HepG2 (cell line): Measurements from ENCODE around the gene FANCE. TPM values are rescaled to one million over a fixed set of nuclear protein-coding genes. Genes with fewer than 3 reads are reported as not detected.
A peak's percentile ranks its signal among the peaks of the same experiment; 100 is the strongest.

Source experiments
- ETV6 ChIP-seq: sonication (generic); formaldehyde crosslinking; conservative IDR thresholded peaks from 2 replicates; pipeline ENCODE4 v1.4.0; 2020; ENCODE audit warnings: missing genetic modification reagents
- LCORL ChIP-seq, 2 experiments: fragments of 450-650 bp in 1 of 2; sonication (generic) in 1 of 2; formaldehyde crosslinking in 1 of 2; IDR thresholded peaks; 2 replicates each; pipeline versions ENCODE4 v1.5.0 to v1.6.1; 2017 to 2020; ENCODE audit warnings: antibody characterized with exemption in 1 of 2, missing genetic modification reagents in 1 of 2
- ONECUT2 ChIP-seq: sonication (generic); formaldehyde crosslinking; IDR thresholded peaks from 2 replicates; pipeline ENCODE4 v1.4.0; 2020; ENCODE audit warnings: missing genetic modification reagents
- PAF1 ChIP-seq: IDR thresholded peaks from 2 replicates; pipeline ENCODE4 v1.6.1; 2016; ENCODE audit warnings: missing genetic modification reagents, missing compliant biosample characterization
- RAD21 ChIP-seq: fragments of 450-650 bp; formaldehyde crosslinking; IDR thresholded peaks from 2 replicates; pipeline ENCODE4 v1.5.0; 2020; ENCODE audit warnings: mild to moderate bottlenecking
- RARA ChIP-seq: IDR thresholded peaks from 2 replicates; pipeline ENCODE4 v1.6.1; 2016; ENCODE audit warnings: missing genetic modification reagents, missing compliant biosample characterization
- TEAD2 ChIP-seq: sonication (generic); formaldehyde crosslinking; IDR thresholded peaks from 2 replicates; pipeline ENCODE4 v1.9.0; 2021; ENCODE audit warnings: missing genetic modification reagents
- TP53 ChIP-seq: sonication (generic); formaldehyde crosslinking; conservative IDR thresholded peaks from 2 replicates; pipeline ENCODE4 v1.4.0; 2020; ENCODE audit warnings: missing genetic modification reagents
- YY1 ChIP-seq: IDR thresholded peaks from 2 replicates; pipeline ENCODE4 v1.6.1; 2011; ENCODE audit warnings: low read length, low read depth, moderate library complexity, mild to moderate bottlenecking; ENCODE audit not compliant: insufficient read depth, insufficient replicate concordance
- ZFP90 ChIP-seq: sonication (generic); formaldehyde crosslinking; IDR thresholded peaks from 2 replicates; pipeline ENCODE4 v1.8.0; 2022; ENCODE audit warnings: missing genetic modification reagents, mild to moderate bottlenecking, inconsistent platforms, borderline replicate concordance
- polyA plus RNA-seq, 8 experiments: library from polyadenylated mRNA; depleted of rRNA in 3 of 8; stranded (reverse) in 7 of 8; unstranded in 1 of 8; fragments of >200 nt; fragmentation: Illumina TruSeq in 4 of 8; extraction: Trizol in 4 of 8; gene quantifications; 2 replicates each; pipeline versions ENCODE4 v1.2.1 to v1.2.3, GENCODE V29; 2011 to 2016; ENCODE audit warnings: low read depth in 4 of 8, missing spikeins in 1 of 8, mixed read lengths in 1 of 8; ENCODE audit not compliant: insufficient read depth in 1 of 8
- total RNA-seq, 5 experiments: library from RNA; depleted of rRNA; stranded (reverse); fragments of >200 nt; fragmentation: Illumina TruSeq; extraction: Trizol; gene quantifications; 2 replicates each; pipeline ENCODE4 v1.2.3, GENCODE V29; 2016; ENCODE audit warnings: low read depth in 1 of 5
- TF ChIP-seq, protein P1 (sequence below): sonication (generic); formaldehyde crosslinking; IDR thresholded peaks from 2 replicates; pipeline ENCODE4 v1.5.0; 2020; ENCODE audit warnings: mild to moderate bottlenecking, missing genetic modification reagents, borderline replicate concordance
- TF ChIP-seq, protein P2 (sequence below): sonication (generic); formaldehyde crosslinking; IDR thresholded peaks from 2 replicates; pipeline ENCODE4 v1.4.0; 2020; ENCODE audit warnings: missing genetic modification reagents
- TF ChIP-seq, protein P3 (sequence below): sonication (generic); formaldehyde crosslinking; IDR thresholded peaks from 2 replicates; pipeline ENCODE4 v1.4.0; 2020; ENCODE audit warnings: missing genetic modification reagents; ENCODE audit errors: not compliant biosample characterization
- TF ChIP-seq, protein P4 (sequence below): sonication (generic); formaldehyde crosslinking; IDR thresholded peaks from 2 replicates; pipeline ENCODE4 v1.4.0; 2020; ENCODE audit warnings: missing genetic modification reagents
- TF ChIP-seq, protein P5 (sequence below): IDR thresholded peaks from 2 replicates; pipeline ENCODE4 v1.6.1; 2016; ENCODE audit warnings: low read depth, control low read depth
- TF ChIP-seq, protein P6 (sequence below): sonication (generic); formaldehyde crosslinking; IDR thresholded peaks from 2 replicates; pipeline ENCODE4 v1.5.1; 2020; ENCODE audit warnings: missing genetic modification reagents, mild to moderate bottlenecking, borderline replicate concordance
- TF ChIP-seq, protein P7 (sequence below): sonication (generic); formaldehyde crosslinking; IDR thresholded peaks from 2 replicates; pipeline ENCODE4 v1.9.0; 2021; ENCODE audit warnings: missing genetic modification reagents, borderline replicate concordance

FANCE gene
- total and polyA plus RNA-seq, 2 of the 13 experiments (the other 11 are each of a cell fraction or from before 2014, with no cell fraction given) = 7.1 to 11.2 TPM

DNA sequence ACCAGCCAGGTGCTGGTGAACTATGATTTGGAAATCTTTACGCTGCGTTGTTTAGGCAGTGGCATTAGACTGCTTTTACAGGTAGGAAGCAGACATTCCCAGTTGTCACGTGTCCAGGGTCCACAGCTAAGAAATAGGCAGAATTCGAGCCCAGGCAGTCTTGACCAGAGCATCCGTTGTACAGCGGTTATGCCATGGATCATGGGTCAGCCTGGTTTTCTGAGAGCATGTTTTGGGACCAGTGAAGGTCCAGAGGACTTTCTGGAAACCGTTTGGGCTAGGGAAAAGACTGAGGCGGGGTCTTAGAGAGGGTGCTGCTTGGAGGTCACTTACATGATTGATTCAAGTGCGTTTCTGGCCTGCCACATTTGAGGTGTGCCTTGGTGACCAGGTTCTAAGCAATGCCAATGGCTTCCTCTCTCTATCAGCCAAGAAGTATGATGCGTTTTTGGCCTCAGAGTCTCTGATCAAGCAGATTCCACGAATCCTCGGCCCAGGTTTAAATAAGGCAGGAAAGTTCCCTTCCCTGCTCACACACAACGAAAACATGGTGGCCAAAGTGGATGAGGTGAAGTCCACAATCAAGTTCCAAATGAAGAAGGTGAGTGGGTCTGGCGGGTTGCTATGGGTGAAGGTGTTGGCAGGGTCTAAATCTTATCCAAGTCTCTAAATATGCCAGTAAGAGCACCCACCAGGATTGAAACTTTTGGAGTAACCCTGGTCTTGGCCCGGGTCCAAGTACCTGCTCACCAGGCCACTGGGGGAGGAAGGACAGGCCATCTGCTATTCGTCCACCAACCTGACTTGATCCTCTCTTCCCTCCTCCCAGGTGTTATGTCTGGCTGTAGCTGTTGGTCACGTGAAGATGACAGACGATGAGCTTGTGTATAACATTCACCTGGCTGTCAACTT is 17.9 kb downstream of the FANCE start (continued):
- TF ChIP-seq PAF1 (CRISPR knock-in tag) (peak; percentile 55; the same call in 1 of the 2 replicates), TEAD2 (peak; percentile 12; the same call in 1 of the 2 replicates), ETV6 (CRISPR knock-in tag) (no peak), RARA (CRISPR knock-in tag) (no peak), RAD21 (CRISPR knock-in tag) (no peak), ZFP90 (CRISPR knock-in tag) (peak; percentile 70; the same call in 1 of the 2 replicates), YY1 (no peak), LCORL (IDR thresholded peaks at IDR 0.05) (no peak), LCORL (CRISPR knock-in tag; IDR thresholded peaks at IDR 0.05) (peak; percentile 8; the same call in 1 of the 2 replicates), ONECUT2 (CRISPR knock-in tag) (no peak), TP53 (CRISPR knock-in tag) (peak; percentile 67; the same call in 1 of the 2 replicates)
- TF ChIP-seq, protein P1, sequence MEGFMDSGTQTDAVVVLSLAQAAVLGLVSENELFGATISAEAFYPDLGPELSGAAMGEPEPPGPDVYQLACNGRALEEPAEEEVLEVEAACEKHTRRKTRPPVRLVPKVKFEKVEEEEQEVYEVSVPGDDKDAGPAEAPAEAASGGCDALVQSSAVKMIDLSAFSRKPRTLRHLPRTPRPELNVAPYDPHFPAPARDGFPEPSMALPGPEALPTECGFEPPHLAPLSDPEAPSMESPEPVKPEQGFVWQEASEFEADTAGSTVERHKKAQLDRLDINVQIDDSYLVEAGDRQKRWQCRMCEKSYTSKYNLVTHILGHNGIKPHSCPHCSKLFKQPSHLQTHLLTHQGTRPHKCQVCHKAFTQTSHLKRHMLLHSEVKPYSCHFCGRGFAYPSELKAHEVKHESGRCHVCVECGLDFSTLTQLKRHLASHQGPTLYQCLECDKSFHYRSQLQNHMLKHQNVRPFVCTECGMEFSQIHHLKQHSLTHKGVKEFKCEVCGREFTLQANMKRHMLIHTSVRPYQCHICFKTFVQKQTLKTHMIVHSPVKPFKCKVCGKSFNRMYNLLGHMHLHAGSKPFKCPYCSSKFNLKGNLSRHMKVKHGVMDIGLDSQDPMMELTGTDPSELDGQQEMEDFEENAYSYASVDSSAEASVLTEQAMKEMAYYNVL = 0 out of 2 replicates have a peak, but pooled peaks have one; percentile 11
- TF ChIP-seq, protein P2, sequence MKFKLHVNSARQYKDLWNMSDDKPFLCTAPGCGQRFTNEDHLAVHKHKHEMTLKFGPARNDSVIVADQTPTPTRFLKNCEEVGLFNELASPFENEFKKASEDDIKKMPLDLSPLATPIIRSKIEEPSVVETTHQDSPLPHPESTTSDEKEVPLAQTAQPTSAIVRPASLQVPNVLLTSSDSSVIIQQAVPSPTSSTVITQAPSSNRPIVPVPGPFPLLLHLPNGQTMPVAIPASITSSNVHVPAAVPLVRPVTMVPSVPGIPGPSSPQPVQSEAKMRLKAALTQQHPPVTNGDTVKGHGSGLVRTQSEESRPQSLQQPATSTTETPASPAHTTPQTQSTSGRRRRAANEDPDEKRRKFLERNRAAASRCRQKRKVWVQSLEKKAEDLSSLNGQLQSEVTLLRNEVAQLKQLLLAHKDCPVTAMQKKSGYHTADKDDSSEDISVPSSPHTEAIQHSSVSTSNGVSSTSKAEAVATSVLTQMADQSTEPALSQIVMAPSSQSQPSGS (CRISPR knock-in tag) = 0 out of 2 replicates have a peak, but pooled peaks have one; percentile 48
- TF ChIP-seq, protein P3, sequence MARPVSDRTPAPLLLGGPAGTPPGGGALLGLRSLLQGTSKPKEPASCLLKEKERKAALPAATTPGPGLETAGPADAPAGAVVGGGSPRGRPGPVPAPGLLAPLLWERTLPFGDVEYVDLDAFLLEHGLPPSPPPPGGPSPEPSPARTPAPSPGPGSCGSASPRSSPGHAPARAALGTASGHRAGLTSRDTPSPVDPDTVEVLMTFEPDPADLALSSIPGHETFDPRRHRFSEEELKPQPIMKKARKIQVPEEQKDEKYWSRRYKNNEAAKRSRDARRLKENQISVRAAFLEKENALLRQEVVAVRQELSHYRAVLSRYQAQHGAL (CRISPR knock-in tag) = peak; percentile 43
- TF ChIP-seq, protein P4, sequence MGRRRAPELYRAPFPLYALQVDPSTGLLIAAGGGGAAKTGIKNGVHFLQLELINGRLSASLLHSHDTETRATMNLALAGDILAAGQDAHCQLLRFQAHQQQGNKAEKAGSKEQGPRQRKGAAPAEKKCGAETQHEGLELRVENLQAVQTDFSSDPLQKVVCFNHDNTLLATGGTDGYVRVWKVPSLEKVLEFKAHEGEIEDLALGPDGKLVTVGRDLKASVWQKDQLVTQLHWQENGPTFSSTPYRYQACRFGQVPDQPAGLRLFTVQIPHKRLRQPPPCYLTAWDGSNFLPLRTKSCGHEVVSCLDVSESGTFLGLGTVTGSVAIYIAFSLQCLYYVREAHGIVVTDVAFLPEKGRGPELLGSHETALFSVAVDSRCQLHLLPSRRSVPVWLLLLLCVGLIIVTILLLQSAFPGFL (CRISPR knock-in tag) = 0 out of 2 replicates have a peak, but pooled peaks have one; percentile 47
- TF ChIP-seq, protein P5, sequence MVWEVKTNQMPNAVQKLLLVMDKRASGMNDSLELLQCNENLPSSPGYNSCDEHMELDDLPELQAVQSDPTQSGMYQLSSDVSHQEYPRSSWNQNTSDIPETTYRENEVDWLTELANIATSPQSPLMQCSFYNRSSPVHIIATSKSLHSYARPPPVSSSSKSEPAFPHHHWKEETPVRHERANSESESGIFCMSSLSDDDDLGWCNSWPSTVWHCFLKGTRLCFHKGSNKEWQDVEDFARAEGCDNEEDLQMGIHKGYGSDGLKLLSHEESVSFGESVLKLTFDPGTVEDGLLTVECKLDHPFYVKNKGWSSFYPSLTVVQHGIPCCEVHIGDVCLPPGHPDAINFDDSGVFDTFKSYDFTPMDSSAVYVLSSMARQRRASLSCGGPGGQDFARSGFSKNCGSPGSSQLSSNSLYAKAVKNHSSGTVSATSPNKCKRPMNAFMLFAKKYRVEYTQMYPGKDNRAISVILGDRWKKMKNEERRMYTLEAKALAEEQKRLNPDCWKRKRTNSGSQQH (CRISPR knock-in tag) = peak; percentile 26; the same call in 1 of the 2 replicates
- TF ChIP-seq, protein P6, sequence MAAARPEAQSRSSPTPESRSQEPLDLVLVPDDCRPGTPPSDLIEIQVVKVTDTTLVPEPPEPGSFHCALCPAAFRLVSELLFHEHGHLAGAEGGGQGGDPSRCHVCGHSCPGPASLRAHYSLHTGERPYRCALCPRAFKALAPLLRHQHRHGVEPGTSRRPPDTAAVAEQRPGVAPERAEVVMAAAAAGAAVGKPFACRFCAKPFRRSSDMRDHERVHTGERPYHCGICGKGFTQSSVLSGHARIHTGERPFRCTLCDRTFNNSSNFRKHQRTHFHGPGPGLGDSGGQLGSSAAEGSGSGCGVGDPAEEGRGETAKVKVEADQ (CRISPR knock-in tag) = peak; percentile 19; the same call in 1 of the 2 replicates
- TF ChIP-seq, protein P7, sequence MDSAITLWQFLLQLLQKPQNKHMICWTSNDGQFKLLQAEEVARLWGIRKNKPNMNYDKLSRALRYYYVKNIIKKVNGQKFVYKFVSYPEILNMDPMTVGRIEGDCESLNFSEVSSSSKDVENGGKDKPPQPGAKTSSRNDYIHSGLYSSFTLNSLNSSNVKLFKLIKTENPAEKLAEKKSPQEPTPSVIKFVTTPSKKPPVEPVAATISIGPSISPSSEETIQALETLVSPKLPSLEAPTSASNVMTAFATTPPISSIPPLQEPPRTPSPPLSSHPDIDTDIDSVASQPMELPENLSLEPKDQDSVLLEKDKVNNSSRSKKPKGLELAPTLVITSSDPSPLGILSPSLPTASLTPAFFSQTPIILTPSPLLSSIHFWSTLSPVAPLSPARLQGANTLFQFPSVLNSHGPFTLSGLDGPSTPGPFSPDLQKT (CRISPR knock-in tag) = no peak
